NOMO-1 (cell line): Measurements from ENCODE around the gene CDKN2C.

Source experiments
- DNase-seq, 2 experiments: peaks; one replicate each; lab custom pipeline; 2025; ENCODE audit not compliant: unreplicated experiment in 2 of 2; lab: John Stamatoyannopoulos, UW

Gene CDKN2C

DNA sequence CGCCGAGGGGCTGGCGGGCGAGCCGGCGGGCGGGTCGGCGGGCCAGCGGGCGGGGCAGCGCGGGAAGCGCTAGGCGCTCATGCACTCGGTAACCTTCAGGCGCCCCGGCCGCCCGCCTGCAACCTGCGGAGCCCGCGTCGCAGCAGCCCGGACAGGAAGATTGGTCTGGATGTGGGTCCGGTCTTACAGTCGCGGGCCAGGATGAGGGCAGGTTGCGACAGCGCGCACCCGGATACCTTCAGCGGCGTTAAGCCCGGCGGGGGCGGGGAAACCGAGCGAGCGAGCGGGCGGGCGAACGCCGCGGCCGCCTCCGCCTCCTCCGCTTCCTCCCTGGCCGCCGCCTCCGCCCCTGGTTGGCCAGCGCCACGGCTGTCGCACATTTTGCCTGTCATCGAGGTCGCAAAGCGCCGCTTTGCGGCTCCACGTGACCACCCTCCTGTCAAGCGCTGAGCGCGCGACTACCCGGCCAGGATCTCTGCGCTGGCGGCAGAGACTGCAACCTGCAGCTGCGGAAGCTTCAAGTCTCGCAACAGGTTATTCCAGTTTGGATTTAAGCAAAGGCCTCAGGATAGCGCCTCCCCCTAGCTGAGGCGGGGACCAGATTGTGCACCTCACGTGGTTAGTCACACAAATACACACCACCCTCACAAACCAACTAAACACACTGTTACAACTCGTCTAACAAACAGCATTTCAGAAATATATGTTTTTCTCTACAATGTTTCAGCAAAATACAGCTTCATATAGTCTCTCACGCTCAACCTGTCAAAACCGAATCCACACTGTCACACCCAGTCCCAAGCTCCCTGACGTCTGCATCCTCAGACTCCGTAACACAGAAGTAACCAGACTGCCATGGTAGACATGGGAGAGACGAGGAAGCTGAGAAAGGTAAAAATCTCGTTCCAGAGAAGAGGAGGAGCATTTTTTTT lies 9.9 kb upstream of the CDKN2C start, which contains the start of gene FAF1:
Gene FAF1, minus strand, starts transcription at position 355 of the 932 bp plus-strand sequence. CDS start 456 bp downstream, outside the sequence.
- DNase-seq = peak; percentile 97 to 98

DNA sequence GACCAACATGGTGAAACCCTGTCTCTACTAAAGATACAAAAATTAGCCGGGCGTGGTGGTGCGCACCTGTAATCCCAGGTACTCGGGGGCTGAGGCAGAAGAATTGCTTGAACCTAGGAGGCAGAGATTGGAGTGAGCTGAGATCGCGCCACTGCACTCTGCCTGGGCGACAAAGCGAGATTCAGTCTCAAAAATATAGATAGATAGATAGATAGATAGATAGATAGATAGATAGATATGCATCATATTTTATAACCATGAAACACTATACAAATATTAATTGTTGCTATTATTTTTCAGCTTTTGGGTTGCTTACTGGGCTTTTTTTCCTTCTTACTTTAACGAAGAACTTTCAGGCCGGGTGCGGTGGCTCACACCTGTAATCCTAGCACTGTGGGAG lies 5.2 kb upstream of the CDKN2C start:
- DNase-seq = no peak

DNA sequence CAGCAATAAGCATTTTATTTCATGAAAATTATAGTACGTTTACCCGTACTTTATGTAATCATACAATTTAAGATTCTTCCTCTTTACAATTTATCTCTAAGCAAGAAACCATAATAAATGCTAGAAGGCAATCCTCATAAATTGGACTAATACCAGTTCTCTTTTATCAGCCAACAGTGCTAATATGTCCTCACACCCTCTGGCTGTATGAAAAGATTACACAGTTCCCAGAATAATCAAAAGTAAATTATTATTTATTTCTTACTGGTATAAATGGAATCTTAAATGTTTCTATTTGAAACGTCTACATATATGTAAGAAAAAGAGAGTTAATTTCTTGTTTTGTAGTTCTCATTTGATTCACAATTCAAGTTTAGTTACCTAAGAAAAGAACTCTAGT lies 3.1 kb upstream of the CDKN2C start:
- DNase-seq = no peak

DNA sequence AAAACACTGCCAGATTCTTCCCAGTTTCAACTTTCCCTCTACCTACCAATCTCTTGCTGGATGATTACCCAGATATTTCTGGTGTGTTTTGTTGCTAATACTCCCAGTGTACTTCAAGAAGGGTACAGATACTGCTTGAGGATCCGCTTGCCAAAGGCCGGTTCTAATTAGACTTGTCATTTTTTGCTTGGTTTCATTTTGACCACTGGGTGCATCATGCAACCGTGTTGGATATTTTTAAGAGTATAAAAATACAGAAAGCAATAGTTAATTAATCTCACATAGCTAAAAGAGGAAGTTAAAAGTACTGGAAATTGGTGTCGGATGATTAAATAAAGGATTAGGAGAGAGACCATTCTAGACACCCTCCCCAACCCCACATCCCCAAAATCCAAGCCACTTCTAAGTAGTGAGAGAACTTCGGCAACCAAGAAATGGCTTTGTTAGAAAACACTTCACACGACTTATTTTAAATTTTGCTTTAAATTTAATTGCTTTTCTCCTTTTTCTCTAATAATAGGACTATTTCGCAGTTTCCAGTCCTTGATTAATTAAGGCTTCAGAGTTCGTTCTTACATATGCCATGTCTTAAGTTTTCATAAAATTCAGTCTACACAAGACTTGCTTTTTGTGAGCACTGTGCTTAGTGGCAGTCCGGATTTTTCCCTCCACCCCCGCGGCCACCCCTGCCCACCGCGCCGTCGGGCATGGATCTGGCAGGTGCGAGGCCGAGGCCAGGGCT lies 2.5 kb upstream of the CDKN2C start:
- DNase-seq = peak in 1 of 2 experiments; percentile 50

DNA sequence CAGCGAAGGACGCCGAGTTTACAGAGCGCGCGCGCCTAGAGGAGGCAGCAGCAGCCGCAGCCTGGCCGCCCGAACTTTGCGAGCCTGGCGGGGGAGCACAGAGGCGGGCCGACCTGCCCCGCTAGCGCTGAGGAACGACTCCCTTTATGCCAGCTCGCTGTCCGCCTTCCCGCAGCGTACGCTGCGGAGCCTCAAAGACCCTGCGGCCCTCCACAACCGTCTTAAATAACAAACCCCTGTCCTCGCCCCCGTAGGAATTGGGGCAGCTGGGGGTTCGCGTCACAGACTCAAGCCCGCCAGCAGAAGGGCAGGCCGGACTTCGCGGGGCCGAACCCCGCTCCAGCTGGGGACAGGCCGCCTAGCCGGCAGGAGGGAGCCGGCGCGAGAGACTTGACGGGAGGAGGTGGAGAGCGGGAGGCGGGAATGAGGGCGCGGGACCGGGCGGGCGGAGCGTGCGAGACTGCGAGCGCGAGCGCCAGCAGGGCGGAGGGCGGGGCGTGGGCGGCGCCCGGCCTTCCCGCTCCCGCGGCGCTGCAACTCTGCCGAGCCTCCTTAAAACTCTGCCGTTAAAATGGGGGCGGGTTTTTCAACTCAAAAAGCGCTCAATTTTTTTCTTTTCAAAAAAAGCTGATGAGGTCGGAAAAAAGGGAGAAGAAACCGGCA lies 1.8 kb upstream of the CDKN2C start:
- peak in 1 of 2 experiments; percentile 97 for DNase-seq

DNA sequence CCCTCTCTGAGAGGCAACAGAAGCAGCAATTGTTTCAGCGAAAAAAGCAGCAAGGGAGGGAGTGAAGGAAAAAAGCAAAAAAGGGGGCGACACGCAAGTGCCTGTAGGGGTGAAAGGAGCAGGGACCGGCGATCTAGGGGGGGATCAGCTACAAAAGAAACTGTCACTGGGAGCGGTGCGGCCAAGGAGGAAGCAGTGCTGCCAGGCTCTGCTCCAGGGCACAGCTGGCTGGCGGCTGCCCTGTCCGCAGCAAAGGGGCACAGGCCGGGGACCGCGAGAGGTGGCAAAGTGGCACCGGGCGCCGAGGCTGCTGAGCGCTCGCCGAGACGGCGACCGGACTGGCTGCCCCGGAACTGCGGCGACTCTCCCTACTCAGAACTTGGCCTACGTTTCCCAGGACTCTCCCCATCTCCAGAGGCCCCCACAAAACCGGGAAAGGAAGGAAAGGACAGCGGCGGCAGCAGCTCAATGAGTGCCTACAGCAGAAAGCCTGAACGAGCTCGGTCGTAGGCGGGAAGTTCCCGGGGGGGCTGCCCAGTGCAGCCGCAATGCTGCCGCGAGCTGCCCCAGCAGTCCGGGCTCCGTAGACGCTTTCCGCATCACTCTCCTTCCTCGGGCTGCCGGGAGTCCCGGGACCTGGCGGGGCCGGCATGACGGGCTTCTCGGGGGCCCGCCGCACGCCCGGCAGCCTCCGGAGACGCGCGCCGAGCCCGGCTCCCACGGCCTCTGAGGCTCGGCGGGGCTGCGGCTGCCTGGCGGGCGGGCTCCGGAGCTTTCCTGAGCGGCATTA lies 1.0 kb upstream of the CDKN2C start:
- DNase-seq = peak in 1 of 2 experiments; percentile 83

DNA sequence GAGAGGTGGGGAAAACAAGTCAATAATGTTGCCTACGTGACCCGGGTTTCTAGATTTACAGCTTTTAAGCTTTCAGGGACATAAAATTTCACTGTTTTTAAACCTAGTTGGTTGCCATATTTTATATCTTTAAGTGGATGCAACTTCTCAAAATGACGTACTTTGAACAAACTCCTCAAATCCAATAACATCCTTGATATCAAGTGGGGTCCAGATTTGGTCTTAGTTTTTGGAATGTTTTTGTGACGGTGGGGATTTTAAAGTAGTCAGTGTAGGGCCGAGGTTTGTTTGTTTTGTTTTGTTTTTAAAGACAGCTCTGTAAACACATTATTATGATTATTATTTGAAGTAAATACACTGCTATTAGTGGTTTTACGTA lies 453 bp downstream of the CDKN2C start:
- no peak for DNase-seq

DNA sequence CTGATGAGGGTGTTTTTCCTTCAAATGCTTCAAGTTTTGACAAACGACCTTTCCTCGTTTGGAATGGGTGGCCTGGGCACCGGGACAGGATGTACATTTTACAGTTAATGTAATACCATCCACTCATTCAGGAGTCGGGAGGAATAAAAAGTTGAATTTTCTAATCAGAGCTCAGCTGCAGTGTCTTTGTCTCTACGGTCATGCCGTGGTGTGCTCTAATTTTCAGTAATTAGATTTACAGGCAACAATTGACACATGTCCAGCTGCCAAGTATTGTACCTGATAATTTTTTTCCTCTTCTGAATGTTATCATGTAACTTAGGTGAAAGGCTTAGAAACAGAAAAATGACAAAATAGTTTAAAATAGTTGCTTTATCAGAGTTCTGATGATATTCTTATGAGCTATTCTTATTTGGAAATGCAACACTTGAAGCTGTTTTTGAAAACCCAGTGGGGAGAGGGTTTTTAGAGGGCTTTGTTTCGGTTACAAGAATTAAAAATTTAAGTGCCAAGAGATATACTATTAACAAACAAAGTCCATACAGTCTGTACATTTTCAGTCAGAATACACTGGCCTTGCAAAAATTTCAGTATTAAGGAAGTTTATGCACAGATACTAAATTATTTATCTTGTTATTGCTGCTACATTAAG lies 1.0 kb downstream of the CDKN2C start:
- DNase-seq = no peak

DNA sequence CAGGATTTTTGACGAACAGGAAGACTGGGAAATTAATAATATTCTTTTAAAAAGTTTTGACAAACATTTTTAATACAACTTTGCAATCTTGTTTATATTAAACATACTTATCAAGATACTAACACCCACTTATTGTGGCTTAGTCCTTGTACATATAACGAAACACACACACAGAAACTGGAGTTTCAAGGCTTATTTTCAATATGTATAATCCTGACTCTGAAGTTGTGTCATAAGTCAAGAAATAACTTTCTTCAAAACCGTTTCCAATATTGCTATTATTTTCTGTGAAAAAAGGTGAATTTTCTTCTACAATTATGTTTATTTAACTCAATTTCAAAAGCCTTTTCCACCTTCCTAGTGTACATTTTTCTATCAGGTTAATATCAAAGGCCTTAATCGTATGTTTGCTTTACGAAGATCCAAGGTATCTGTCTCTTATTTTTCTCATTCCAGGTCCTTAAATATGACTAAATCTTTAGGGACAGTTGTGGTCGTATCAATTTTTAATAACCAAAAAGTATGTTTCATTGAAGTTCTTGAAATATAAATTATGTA lies 1.8 kb downstream of the CDKN2C start:
- no peak for DNase-seq

DNA sequence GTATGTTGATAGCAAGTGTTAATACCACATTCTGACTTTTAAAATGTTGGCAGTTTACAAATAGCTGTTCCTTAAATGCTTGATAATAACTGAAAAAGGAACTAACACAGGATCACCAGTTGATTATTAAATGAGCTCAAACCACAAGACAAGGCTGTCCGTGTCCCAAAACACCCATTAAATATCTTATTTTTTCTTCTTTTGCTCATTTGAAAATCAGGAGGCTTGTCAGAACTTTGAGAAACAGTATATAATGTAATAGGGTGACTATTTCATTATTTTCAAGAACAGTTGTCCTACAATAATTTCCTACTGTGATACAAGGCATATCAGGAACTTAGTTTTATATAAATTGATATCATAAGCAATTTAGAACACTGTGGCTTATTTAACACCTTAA lies 2.7 kb downstream of the CDKN2C start:
- DNase-seq = peak in 1 of 2 experiments; percentile 38

DNA sequence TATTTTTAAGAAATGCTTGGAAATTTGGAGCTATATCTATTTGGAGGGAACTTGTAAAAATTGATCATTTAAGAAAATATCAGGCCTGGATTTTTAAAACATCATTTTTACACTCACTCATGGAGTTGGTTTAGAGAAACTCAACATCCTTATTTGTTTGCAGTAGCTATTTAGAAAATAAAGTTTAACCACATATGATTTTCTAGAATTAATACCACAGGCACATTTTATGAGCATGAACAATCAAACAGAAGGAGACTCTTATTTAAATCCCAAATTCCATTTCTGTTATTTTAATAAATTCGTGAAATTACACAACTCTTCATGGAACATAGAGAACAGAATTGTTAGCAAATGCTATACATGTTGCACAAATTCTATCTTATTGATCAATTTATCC lies 3.2 kb downstream of the CDKN2C start:
- no peak for DNase-seq

DNA sequence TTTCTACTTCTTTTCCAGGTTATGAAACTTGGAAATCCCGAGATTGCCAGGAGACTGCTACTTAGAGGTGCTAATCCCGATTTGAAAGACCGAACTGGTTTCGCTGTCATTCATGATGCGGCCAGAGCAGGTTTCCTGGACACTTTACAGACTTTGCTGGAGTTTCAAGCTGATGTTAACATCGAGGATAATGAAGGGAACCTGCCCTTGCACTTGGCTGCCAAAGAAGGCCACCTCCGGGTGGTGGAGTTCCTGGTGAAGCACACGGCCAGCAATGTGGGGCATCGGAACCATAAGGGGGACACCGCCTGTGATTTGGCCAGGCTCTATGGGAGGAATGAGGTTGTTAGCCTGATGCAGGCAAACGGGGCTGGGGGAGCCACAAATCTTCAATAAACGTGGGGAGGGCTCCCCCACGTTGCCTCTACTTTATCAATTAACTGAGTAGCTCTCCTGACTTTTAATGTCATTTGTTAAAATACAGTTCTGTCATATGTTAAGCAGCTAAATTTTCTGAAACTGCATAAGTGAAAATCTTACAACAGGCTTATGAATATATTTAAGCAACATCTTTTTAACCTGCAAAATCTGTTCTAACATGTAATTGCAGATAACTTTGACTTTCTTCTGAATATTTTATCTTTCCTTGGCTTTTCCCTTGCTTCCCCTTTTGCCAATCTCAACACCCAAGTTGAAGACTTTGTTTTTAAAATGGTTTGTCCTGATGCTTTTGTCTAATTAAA lies 4.0 kb downstream of the CDKN2C start:
- peak in 1 of 2 experiments; percentile 49 for DNase-seq

DNA sequence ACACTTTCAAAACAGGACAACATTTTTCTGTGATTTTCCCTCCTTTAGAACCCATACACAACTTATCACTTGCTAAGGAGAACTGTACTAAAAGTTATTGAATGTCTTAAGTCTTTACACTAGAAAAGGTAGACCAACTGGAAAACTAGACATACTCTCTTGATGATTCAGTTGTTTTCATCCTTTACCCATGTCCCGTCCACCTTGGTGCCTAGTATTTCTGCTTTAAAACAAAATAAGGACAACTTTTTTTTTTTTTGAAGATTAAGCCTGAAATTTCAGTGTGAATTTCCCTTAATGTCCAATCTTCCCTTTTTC lies 4.5 kb downstream of the CDKN2C start:
- no peak for DNase-seq

DNA sequence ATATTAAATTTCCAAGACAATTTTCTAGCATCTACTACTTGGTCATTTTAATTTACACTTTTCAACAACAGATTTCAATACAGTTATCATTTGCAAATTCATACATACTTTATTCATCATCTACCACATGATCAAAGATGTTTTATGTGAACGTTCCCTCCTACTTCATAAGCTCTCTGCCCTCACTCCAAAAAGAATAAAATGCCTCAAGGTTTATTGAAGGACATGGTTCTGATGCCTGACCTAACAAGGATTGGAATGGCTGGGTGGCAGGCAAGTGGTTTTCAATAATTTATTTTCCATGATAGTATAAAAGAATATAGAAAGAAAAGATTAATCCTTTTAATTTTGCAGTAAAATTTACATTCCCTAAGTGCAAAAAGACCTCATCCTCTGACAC lies 5.4 kb downstream of the CDKN2C start:
- DNase-seq = peak in 1 of 2 experiments; percentile 31

DNA sequence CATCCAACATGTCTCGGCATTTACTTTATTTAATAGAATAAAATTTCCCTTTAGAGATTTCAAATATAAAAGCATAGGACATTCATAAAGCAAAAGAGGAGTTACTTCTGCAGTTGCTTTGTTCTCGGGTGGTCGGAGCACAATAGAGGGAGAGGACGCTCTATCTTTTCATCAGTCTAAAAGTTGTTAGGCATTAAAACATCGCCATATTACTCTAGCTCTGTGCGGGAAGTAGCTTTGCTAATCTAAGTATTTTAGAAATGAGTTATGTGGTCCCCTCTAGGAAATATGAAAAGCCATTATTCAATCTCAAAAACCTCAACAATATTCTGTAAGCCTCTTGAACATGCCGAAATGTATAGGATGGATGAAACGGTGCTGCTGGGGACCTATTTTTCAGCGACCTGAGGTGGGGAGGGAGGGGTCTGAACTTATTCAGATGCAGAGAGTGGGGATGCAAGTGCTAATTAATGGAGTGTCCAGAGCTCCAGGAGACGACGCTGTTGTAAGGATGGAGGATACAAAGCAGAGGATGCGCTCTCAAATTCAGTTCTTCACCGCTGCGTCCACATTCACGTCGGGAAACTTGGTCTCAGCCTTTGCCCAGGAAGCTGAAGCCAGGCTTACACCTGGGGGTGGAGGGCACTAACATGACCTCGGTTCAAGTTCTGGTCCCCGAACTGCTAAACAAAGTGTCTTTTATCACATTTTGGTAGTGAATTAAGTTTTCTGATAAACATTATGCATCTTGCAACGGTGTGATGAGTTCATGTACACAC lies 6.3 kb downstream of the CDKN2C start:
- DNase-seq = no peak

DNA sequence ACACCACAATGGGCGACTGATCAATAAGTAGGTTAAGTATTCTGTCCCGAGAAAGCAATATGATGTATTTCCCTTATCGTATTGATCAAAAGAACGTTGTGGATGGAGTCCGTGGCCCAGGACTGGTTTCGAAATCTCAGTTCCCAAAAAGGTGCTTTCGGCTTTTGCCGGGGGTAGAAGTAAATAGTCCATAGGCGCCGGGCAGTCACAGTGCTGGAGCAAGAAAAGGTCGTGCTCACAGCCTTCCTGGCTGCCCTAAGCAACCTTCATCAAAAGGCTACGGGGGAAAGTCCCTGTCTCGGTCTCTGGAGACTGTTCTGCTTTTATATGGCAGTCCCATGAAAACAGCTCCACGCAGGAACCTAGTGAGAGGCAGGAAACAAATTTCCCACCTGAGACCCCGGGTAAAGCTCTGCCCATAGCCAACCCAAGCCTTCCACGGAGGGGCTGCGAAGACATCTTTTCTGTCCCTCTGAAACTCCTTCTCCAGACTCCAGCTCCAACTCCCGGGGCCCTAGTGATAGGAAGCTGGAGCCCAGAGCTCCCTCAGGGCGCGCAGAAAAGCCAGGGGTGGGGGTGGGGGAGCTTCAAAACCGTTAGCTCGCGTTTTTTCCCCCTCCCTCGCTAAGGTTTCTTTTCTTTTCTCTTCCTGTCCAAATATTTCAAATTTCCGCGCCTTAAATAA lies 7.0 kb downstream of the CDKN2C start:
- DNase-seq = peak in 1 of 2 experiments; percentile 69

DNA sequence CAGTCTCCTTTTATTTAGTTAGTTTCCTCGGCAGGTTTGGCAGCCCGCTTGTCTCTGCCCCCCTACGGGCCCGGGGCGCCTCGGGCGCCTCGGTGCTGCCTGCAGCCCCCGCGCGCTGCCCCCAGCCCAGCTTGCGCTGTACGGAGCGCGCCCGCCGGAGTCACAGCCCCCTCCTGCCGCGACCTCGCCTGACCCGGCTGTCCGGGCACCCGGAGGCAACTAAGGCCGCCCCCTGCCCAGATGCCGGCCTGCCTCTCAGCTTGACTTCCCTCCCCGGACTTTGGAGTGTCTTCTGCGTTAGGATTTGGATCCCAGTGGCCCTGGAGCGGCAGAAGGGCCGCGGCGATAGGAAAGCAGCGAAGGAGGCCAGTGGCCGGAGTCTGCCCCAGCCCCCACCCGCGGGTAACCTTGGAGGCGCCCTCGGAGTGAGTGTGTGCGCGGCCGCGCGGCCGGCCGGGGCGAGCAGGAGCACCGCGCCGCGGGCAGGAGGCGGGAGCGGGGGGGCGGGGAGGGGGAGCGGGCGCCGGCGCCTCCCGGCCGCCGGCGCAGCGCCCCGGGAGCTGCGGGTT lies 7.6 kb downstream of the CDKN2C start:
- peak in 1 of 2 experiments; percentile 67 for DNase-seq
